HT1080 (cell line): ENCODE data around the gene WDR17. TPM values are rescaled to one million over a fixed set of nuclear protein-coding genes. Genes with fewer than 3 reads are reported as not detected.
"Not testable (repeated sequence)": the region's sequence is repeated elsewhere in the genome, so short reads cannot be mapped to it uniquely, and the experiment has no call there.

ENCODE experiments used
- DNase-seq: peaks from one replicate; pipeline ENCODE4 v3.0.0-alpha.2; 2015; ENCODE audit warnings: low read depth
- total RNA-seq: library from RNA; depleted of rRNA; stranded (reverse); fragments of >200 nt; shearing (Covaris generic); gene quantifications from 2 replicates; pipeline ENCODE4 v1.2.3, GENCODE V29; 2014

The WDR17 gene
- total RNA-seq, 1 experiment from 2014 or later = 1.1 TPM

- no peak for DNase-seq
Measured at GRCh38 chr4:176189891-176190795, 124.5 kb downstream of the WDR17 start.

- peak; percentile 28 for DNase-seq
Measured at GRCh38 chr4:176191974-176192373, 126.3 kb downstream of the WDR17 start.

- DNase-seq = peak; percentile 10
Measured at GRCh38 chr4:176193126-176193525, 127.5 kb downstream of the WDR17 start.

- peak; percentile 85 for DNase-seq
Measured at GRCh38 chr4:176193938-176194337, 128.3 kb downstream of the WDR17 start.

- peak; percentile 89 for DNase-seq
Measured at GRCh38 chr4:176195184-176195978, 129.7 kb downstream of the WDR17 start, which contains the start of gene SPATA4. SPATA4 (minus strand) TSS chr4:176195585; CDS start chr4:176195562, 23 bp downstream.

- DNase-seq = no peak
Measured at GRCh38 chr4:176198316-176198903, 132.8 kb downstream of the WDR17 start.

- no peak for DNase-seq
Measured at GRCh38 chr4:176205299-176205698, 139.7 kb downstream of the WDR17 start.

- DNase-seq = no peak
Measured at GRCh38 chr4:176207839-176208238, 142.2 kb downstream of the WDR17 start.

- no peak for DNase-seq
Measured at GRCh38 chr4:176209535-176209934, 143.9 kb downstream of the WDR17 start.

- DNase-seq = no peak
Measured at GRCh38 chr4:176210101-176210500, 144.5 kb downstream of the WDR17 start.

- DNase-seq = no peak
Measured at GRCh38 chr4:176210579-176211296, 145.1 kb downstream of the WDR17 start.

- DNase-seq = not testable (repeated sequence)
Measured at GRCh38 chr4:176212351-176212750, 146.7 kb downstream of the WDR17 start.

- no peak for DNase-seq
Measured at GRCh38 chr4:176217510-176217909, 151.9 kb downstream of the WDR17 start.

GRCh38 chr4:176222149-176222548 lies 156.5 kb downstream of the WDR17 start:
- no peak for DNase-seq

- DNase-seq = no peak
Measured at GRCh38 chr4:176223561-176223960, 157.9 kb downstream of the WDR17 start.

GRCh38 chr4:176226736-176227135 lies 161.1 kb downstream of the WDR17 start:
- no peak for DNase-seq

GRCh38 chr4:176229645-176230044 lies 164.0 kb downstream of the WDR17 start:
- DNase-seq = no peak
